VCaP (cell line): ENCODE measurements around the gene RHBG.

Source experiments
- H3K27ac ChIP-seq: fragments of 450-650 bp; 2 replicates; pipeline ENCODE4 v1.5.1; 2017
- CTCF ChIP-seq: fragments of 450-650 bp; conservative IDR thresholded peaks from 2 replicates; pipeline ENCODE4 v1.5.1; 2017; ENCODE audit warnings: mild to moderate bottlenecking, moderate library complexity

RHBG gene

GRCh38 chr1:156425943-156426342 lies 56.9 kb downstream of the RHBG start:
- TF ChIP-seq CTCF = no peak
- no peak overlapping the region for H3K27ac ChIP-seq

- no peak for TF ChIP-seq CTCF
- no peak overlapping the region for H3K27ac ChIP-seq
Observed at GRCh38 chr1:156427957-156428356, 58.9 kb downstream of the RHBG start.

GRCh38 chr1:156428746-156429288 lies 59.8 kb downstream of the RHBG start:
- no peak for TF ChIP-seq CTCF

GRCh38 chr1:156429313-156430060 lies 60.5 kb downstream of the RHBG start:
- TF ChIP-seq CTCF = no peak
- H3K27ac ChIP-seq = no peak overlapping the region

More at GRCh38 chr1:156428746-156429288, 59.8 kb downstream of the RHBG start:
- H3K27ac ChIP-seq = no peak overlapping the region

- no peak overlapping the region for H3K27ac ChIP-seq
- TF ChIP-seq CTCF = no peak
Observed at GRCh38 chr1:156430303-156430702, 61.3 kb downstream of the RHBG start.

- H3K27ac ChIP-seq = no peak overlapping the region
- TF ChIP-seq CTCF = no peak
Observed at GRCh38 chr1:156430866-156431265, 61.9 kb downstream of the RHBG start.

- no peak for TF ChIP-seq CTCF
- H3K27ac ChIP-seq = no peak overlapping the region
Observed at GRCh38 chr1:156431366-156431765, 62.4 kb downstream of the RHBG start.
